Stimulated activated CD8-positive, alpha-beta memory T cell treated with anti-CD3 and anti-CD28 coated beads, Interleukin-2, amount 100 ng/mL, for 1 hour (primary cell): ENCODE measurements around the gene IL2RG.
A peak's percentile ranks its signal among the peaks of the same experiment; 100 is the strongest.

ENCODE experiments used
- DNase-seq, 2 donors: peaks; one replicate each; pipeline ENCODE4 v3.0.0-alpha.2; 2020; ENCODE audit warnings: low read depth in 2 of 2

IL2RG gene

DNA sequence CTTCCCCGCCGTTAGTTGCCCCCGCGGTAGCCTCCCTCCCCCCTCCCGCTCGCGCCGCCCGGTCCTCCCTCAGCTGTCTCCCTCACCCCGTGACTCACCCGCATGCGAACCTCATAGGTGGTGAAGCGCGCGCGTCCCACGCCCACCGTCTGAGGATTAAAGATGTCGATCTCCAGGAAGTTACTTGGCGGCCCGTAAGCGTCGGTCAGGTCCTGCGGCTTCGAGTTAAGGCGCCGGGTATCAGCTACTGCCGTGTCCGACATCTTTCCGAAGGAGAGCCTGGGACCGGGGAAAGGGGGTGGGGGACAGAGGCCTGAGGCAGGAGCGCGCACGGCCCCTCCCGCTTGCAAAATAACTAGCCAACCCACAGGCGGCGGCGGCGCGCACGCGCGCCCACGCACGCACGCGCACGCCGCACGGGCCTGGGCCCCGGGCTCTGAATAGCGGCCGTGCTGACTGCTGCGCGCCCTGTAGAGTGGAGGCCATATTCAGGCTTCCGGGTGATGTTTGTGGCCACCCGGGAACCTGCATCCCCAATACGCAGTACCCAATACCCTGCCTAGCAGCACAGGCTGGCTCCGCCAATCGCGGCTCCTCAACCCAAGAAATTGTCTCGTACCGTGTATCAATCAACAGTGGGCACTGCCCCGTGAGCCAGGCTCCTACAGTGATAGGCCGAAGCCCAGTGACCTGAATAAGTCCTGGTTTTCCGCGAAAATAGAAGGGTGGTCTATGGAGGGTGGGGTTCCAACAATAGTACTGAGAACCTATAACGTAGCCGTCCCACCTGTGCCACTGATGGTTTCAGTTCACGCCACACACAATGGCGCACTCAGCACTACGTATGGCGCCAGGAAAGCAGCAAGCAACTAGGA lies 43.1 kb downstream of the IL2RG start, which contains the start of gene SNX12:
Gene SNX12, minus strand, starts transcription at position 291 of the 875 bp plus-strand sequence. Its CDS starts 28 bp downstream, at position 263.
- DNase-seq, result peak; percentile 69 to 74

GRCh38 chrX:71067712-71068043 lies 43.7 kb downstream of the IL2RG start:
- no peak for DNase-seq

DNA sequence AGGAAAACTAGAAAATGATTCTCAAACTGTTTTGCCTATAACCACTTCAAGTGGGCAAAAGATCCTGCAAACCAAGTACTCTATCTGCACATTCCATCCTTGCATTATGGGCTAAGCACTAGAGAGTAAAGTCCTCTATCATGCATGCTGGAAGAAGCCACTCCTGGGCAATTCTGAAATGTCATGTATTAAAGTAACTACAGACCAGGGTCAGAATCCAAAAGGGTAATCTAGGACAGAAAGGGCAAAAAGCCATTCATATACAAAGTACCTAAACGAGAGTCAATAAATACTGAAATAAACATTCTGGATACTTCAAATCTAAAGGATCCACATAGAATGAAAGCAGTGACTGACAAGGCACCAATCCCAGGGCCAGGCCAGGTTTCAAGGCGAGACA lies 44.3 kb downstream of the IL2RG start:
- DNase-seq, result no peak

DNA sequence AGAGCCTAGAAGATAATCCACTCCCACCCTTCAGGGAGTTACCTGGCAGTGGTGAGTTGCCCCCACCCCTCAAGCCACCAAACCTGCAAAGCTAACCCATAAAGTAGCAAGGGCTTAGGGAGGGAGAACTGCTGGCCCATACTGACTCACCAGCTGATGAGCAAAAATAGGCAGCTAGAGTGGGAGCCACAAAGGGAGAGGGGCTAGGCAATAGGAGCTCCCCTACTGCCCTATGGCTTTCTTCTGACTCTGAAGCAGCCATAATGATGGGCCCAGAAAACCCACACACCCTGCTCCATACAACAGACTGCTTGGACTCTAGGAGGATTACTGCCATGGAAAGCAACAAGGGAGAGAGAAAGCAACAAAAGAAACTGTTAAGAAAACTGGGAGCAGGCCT lies 51.2 kb downstream of the IL2RG start:
- no peak for DNase-seq

DNA sequence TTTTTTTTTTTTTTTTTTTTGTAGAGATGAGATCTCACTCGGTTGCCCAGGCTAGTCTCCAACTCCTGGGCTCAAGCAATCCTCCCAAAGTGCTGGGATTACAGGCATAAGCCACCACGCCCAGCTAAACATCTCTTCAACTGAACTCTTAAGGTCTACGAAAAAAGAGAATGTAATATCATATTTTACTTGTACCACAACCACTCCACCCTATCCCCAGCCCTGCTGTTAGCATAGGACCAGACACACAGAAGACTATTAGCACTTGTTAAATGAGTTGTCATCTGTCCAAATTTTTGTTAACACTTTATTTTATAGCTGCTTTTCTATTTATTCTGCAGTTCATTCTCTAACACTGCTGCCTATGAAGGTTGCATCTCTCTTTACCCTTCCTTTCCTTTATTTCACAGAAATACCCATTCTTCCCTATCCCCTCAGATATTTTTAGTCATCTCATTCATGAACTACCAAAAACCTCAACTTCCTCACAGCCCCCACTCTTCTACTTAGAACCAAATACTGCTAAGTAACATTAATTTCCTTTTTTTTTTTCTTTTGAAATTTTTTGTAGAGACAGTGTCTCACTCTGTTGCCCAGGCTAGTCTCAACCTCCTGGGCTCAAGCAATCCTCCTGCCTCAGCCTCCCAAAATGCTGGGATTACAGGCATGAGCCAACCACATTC lies 53.4 kb downstream of the IL2RG start:
- no peak for DNase-seq
